ENCODE measurements around the gene FBN2. TPM values are rescaled to one million over a fixed set of nuclear protein-coding genes. Genes with fewer than 3 reads are reported as not detected.

Gene FBN2
- total RNA-seq, 1 experiment from 2014 or later = 0.08 TPM

- no peak for ATAC-seq
- no TSS peak for BruUV-seq (replicated peaks)
- H3K9me3 ChIP-seq (ENCODE audit: control insufficient read depth, insufficient read depth, low read depth, low read length) = no peaks in the 10 kb centered on the region
- TF ChIP-seq SIN3A (IDR thresholded peaks at IDR 0.05; ENCODE audit: borderline replicate concordance, insufficient read depth, low read depth, low read length) = no peak
- TF ChIP-seq POLR2AphosphoS5 (IDR thresholded peaks at IDR 0.05; ENCODE audit: low read depth, low read length) = no peak
- TF ChIP-seq, protein P1, sequence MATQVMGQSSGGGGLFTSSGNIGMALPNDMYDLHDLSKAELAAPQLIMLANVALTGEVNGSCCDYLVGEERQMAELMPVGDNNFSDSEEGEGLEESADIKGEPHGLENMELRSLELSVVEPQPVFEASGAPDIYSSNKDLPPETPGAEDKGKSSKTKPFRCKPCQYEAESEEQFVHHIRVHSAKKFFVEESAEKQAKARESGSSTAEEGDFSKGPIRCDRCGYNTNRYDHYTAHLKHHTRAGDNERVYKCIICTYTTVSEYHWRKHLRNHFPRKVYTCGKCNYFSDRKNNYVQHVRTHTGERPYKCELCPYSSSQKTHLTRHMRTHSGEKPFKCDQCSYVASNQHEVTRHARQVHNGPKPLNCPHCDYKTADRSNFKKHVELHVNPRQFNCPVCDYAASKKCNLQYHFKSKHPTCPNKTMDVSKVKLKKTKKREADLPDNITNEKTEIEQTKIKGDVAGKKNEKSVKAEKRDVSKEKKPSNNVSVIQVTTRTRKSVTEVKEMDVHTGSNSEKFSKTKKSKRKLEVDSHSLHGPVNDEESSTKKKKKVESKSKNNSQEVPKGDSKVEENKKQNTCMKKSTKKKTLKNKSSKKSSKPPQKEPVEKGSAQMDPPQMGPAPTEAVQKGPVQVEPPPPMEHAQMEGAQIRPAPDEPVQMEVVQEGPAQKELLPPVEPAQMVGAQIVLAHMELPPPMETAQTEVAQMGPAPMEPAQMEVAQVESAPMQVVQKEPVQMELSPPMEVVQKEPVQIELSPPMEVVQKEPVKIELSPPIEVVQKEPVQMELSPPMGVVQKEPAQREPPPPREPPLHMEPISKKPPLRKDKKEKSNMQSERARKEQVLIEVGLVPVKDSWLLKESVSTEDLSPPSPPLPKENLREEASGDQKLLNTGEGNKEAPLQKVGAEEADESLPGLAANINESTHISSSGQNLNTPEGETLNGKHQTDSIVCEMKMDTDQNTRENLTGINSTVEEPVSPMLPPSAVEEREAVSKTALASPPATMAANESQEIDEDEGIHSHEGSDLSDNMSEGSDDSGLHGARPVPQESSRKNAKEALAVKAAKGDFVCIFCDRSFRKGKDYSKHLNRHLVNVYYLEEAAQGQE (IDR thresholded peaks at IDR 0.05; ENCODE audit: insufficient read depth in 1 of 2, low read depth in 2 of 2, low read length in 1 of 2) = no peak
- TF ChIP-seq TCF7L2 (IDR thresholded peaks at IDR 0.05; ENCODE audit: low read depth, low read length) = no peak
- TF ChIP-seq, protein P2, sequence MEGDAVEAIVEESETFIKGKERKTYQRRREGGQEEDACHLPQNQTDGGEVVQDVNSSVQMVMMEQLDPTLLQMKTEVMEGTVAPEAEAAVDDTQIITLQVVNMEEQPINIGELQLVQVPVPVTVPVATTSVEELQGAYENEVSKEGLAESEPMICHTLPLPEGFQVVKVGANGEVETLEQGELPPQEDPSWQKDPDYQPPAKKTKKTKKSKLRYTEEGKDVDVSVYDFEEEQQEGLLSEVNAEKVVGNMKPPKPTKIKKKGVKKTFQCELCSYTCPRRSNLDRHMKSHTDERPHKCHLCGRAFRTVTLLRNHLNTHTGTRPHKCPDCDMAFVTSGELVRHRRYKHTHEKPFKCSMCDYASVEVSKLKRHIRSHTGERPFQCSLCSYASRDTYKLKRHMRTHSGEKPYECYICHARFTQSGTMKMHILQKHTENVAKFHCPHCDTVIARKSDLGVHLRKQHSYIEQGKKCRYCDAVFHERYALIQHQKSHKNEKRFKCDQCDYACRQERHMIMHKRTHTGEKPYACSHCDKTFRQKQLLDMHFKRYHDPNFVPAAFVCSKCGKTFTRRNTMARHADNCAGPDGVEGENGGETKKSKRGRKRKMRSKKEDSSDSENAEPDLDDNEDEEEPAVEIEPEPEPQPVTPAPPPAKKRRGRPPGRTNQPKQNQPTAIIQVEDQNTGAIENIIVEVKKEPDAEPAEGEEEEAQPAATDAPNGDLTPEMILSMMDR (IDR thresholded peaks at IDR 0.05) = no peak
- in situ Hi-C loops (cut with HindIII; ENCODE audit: low pct_unique_long_range_greater_than_20kb, low sequenced_read_pairs) (no loop called here), intact Hi-C loops (cut with micrococcal nuclease; ENCODE audit: unreplicated experiment) (no loop called here)
- DNase-seq (ENCODE audit: low read depth, low spot score) = no peak
- ChIA-PET POLR2A (no interaction called here), CTCF (no interaction called here)
- no peak overlapping the region for H3K4me3 ChIP-seq (ENCODE audit: low read depth in 2 of 2, low read length in 2 of 2)
- H3K27me3 ChIP-seq (ENCODE audit: control insufficient read depth, insufficient read depth, low read length) = no peaks in the 10 kb centered on the region
- no peaks in the 10 kb centered on the region for H3K4me1 ChIP-seq (ENCODE audit: control insufficient read depth, insufficient read depth, low read length)
- no peaks in the 10 kb centered on the region for H3K36me3 ChIP-seq (ENCODE audit: control insufficient read depth, insufficient read depth, low read length)
- H3K27ac ChIP-seq (ENCODE audit: low read length) = no peak overlapping the region
These were observed 105.1 kb downstream of the FBN2 start for GRCh38 chr5:128432913-128433440.

DNA sequence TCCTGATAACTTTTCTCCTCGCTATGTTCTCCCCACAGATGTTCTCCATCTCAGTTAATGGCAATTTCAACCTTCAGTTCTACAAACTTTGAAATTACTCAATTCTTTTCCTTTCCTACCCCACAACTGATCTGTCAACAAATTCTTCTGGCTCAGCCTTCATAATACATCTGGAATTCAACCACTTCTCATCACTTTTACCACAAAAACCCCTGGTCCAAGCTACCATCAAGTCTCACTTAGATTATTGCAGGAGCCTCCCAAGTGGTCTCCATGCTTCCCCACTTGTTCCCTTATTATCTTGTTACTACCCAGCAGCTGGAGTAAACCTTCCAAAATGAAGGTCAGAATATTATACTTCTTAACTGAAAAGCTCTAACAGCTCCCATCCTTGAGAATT lies 110.1 kb downstream of the FBN2 start:
- TF ChIP-seq, protein P2 (IDR thresholded peaks at IDR 0.05) = no peak
- TF ChIP-seq TCF7L2 (IDR thresholded peaks at IDR 0.05; ENCODE audit: low read depth, low read length) = no peak
- TF ChIP-seq, protein P1 (IDR thresholded peaks at IDR 0.05; ENCODE audit: insufficient read depth in 1 of 2, low read depth in 2 of 2, low read length in 1 of 2) = no peak
- no peak for TF ChIP-seq POLR2AphosphoS5 (IDR thresholded peaks at IDR 0.05; ENCODE audit: low read depth, low read length)
- TF ChIP-seq SIN3A (IDR thresholded peaks at IDR 0.05; ENCODE audit: borderline replicate concordance, insufficient read depth, low read depth, low read length) = no peak
- CTCF ChIA-PET = no interaction called here
- BruUV-seq (replicated peaks) = no TSS peak
- Histone ChIP-seq H3K27me3 (ENCODE audit: control insufficient read depth, insufficient read depth, low read length) (no peaks in the 10 kb centered on the region), H3K27ac (ENCODE audit: low read length) (no peak overlapping the region), H3K36me3 (ENCODE audit: control insufficient read depth, insufficient read depth, low read length) (no peaks in the 10 kb centered on the region), H3K9me3 (ENCODE audit: control insufficient read depth, insufficient read depth, low read depth, low read length) (no peaks in the 10 kb centered on the region), H3K4me1 (ENCODE audit: control insufficient read depth, insufficient read depth, low read length) (no peaks in the 10 kb centered on the region), H3K4me3 (ENCODE audit: low read depth in 2 of 2, low read length in 2 of 2) (no peak overlapping the region)
- ATAC-seq (no peak), DNase-seq (ENCODE audit: low read depth, low spot score) (no peak)
- in situ Hi-C loops (cut with HindIII; ENCODE audit: low pct_unique_long_range_greater_than_20kb, low sequenced_read_pairs) = no loop called here
- intact Hi-C loops (cut with micrococcal nuclease; ENCODE audit: unreplicated experiment) = no loop called here
- POLR2A ChIA-PET = no interaction called here
